ENCODE results near the gene MCTS1.

DNA sequence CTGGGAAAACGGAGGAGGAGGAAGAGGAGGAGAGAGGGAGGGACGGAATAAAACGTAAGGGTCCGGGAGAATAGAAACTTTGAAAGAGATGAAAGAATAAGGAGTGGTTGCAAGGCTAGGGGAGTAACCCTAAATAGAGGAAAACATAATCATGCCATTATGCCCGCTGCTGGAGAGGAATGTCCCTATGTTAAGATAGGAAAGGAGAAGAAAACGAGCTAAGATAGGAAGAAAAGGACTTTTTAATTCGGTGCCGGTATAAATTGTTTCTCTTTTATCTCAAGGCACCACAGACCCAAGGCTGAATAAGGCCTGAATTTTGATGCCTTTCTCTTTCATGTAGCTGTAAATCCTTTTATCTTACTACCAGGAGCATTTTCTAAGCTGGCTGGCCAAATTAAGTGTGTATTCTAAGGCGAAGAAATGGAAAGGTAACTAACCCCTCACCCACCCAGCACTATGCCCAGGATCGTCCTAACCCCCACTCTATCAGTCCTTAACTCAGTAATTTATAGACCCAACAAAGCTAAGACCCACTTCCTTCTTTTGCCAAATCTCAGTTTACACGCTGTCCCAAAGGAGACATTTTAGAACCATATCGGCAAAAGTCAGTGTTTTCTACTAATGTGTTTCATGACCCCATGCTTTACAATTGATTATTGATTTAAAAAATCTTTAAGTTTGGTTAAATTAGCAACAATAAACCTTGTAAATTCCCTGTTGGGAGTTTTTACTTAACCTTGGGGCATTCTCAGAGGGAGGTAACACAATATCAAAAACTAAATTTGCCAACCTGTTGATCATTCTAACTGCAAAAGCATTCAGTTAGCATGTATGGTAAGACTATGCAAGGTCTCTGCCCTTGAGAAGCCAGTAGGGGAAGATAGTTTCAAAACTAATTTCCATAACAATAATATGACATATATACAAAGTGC lies 42.0 kb upstream of the MCTS1 start:
- TF ChIP-seq, protein P1, sequence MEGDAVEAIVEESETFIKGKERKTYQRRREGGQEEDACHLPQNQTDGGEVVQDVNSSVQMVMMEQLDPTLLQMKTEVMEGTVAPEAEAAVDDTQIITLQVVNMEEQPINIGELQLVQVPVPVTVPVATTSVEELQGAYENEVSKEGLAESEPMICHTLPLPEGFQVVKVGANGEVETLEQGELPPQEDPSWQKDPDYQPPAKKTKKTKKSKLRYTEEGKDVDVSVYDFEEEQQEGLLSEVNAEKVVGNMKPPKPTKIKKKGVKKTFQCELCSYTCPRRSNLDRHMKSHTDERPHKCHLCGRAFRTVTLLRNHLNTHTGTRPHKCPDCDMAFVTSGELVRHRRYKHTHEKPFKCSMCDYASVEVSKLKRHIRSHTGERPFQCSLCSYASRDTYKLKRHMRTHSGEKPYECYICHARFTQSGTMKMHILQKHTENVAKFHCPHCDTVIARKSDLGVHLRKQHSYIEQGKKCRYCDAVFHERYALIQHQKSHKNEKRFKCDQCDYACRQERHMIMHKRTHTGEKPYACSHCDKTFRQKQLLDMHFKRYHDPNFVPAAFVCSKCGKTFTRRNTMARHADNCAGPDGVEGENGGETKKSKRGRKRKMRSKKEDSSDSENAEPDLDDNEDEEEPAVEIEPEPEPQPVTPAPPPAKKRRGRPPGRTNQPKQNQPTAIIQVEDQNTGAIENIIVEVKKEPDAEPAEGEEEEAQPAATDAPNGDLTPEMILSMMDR (IDR thresholded peaks at IDR 0.05): no peak
- TF ChIP-seq POLR2A (IDR thresholded peaks at IDR 0.05): peak in 1 of 2 donors; percentile 42

Data from vagina (tissue), 2 donors.